Gastrocnemius medialis (tissue), 4 donors: Measurements from ENCODE around the gene TJAP1. TPM values are rescaled to one million over a fixed set of nuclear protein-coding genes. Genes with fewer than 3 reads are reported as not detected.

Source experiments
- ATAC-seq, 2 donors: fragments of 150-250 bp; one replicate each; pipeline ENCODE4 v1.9.1; 2016
- DNase-seq, 2 donors: peaks; one replicate each; pipeline ENCODE4 v3.0.0-alpha.2; 2019
- H3K27ac ChIP-seq, 4 donors: fragments of 200-600 bp; sonication (generic); 1 replicate in 1 of 4; 2 replicates in 3 of 4; pipeline ENCODE4 v1.5.1; 2016 to 2018; ENCODE audit warnings: mild to moderate bottlenecking in 2 of 4, moderate library complexity in 1 of 4
- H3K27me3 ChIP-seq, 3 donors: fragments of 200-600 bp; sonication (generic) in 2 of 3; 1 replicate in 1 of 3; 2 replicates in 2 of 3; pipeline versions ENCODE4 v1.5.1 to v1.6.0; 2016 to 2019; ENCODE audit warnings: mild to moderate bottlenecking in 1 of 3, moderate library complexity in 1 of 3
- H3K36me3 ChIP-seq, 2 donors: fragments of 200-600 bp; sonication (generic) in 1 of 2; one replicate each; pipeline ENCODE4 v1.5.1; 2017 to 2018
- H3K4me1 ChIP-seq, 2 donors: fragments of 200-600 bp; sonication (generic) in 1 of 2; one replicate each; pipeline ENCODE4 v1.5.1; 2016 to 2017; ENCODE audit warnings: mild to moderate bottlenecking in 2 of 2
- H3K4me3 ChIP-seq, 4 donors: fragments of 200-600 bp; sonication (generic) in 3 of 4; 1 replicate in 1 of 4; 2 replicates in 3 of 4; pipeline ENCODE4 v1.5.1; 2016 to 2019; ENCODE audit warnings: mild to moderate bottlenecking in 2 of 4
- H3K9me3 ChIP-seq, 3 donors: fragments of 200-600 bp; sonication (generic) in 2 of 3; 1 replicate in 1 of 3; 2 replicates in 2 of 3; pipeline ENCODE4 v1.5.1; 2016 to 2019
- POLR2A ChIP-seq, 2 donors: fragments of 450-650 bp; IDR thresholded peaks; one replicate each; pipeline ENCODE4 v1.6.1; 2017; ENCODE audit warnings: antibody characterized with exemption in 2 of 2, mild to moderate bottlenecking in 2 of 2, moderate library complexity in 2 of 2
- in situ Hi-C, 4 donors: fragments of 200-750 bp; cut with MboI; loops; one replicate each; pipeline versions ENCODE4 v1.15.0 to v1.8.0; 2017; ENCODE audit warnings: low sequenced_read_pairs in 4 of 4
- intact Hi-C: fragments of 100-400 bp; cut with DNase I; formaldehyde crosslinking; loops from one replicate; pipeline ENCODE4 v1.15.1; 2023; ENCODE audit warnings: low total_unique reads
- total RNA-seq, 4 donors: library from RNA; depleted of rRNA; stranded (reverse); fragments of >200 nt; gene quantifications; one replicate each; pipeline versions ENCODE4 v1.1.0 to v1.2.3, GENCODE V29; 2016
- TF ChIP-seq, protein P1 (sequence below), 5 experiments: fragments of 450-650 bp in 3 of 5; fragments of 200-600 bp in 2 of 5; sonication (generic) in 2 of 5; IDR thresholded peaks in 4 of 5; conservative IDR thresholded peaks in 1 of 5; 1 replicate in 4 of 5; 2 replicates in 1 of 5; pipeline ENCODE4 v1.5.1; 2016 to 2019; ENCODE audit warnings: antibody characterized with exemption in 5 of 5, mild to moderate bottlenecking in 3 of 5, moderate library complexity in 3 of 5

The TJAP1 gene
- total RNA-seq, 4 donors from 2014 or later: 28.8 to 45.2 (median 37.7) TPM

DNA sequence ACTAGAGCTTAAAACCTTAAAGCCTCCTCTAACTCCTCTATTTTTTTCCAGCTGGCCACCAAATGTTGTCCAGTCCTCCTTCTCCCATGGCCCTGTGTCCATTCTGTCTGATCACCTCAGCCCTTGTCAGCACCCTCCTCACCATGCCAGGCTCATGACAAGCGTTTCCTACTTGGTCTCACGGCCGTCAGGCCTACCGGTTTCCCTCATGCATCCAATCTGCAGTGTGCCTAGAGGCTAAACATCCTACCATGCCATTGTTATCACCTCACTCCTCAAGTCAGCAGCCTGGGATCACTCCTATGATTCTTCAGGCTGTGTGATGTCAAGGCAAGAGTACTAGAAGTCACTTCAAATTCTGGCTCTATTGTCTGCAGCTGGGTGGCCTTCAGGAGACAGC, 9.6 kb upstream of the TJAP1 start:
- in situ Hi-C loops (no loop called here), intact Hi-C loops (no loop called here)
- Histone ChIP-seq H3K4me1 (no peaks in the 10 kb centered on the region), H3K27ac (no peak overlapping the region), H3K36me3 (no peaks in the 10 kb centered on the region), H3K9me3 (no peaks in the 10 kb centered on the region), H3K4me3 (no peak overlapping the region), H3K27me3 (peaks cover 0 to 6% (median under 1%) of the 10 kb centered on the region in 3 donors)
- ATAC-seq (no peak), DNase-seq (no peak)
- TF ChIP-seq POLR2A (IDR thresholded peaks at IDR 0.05): no peak
- TF ChIP-seq, protein P1, sequence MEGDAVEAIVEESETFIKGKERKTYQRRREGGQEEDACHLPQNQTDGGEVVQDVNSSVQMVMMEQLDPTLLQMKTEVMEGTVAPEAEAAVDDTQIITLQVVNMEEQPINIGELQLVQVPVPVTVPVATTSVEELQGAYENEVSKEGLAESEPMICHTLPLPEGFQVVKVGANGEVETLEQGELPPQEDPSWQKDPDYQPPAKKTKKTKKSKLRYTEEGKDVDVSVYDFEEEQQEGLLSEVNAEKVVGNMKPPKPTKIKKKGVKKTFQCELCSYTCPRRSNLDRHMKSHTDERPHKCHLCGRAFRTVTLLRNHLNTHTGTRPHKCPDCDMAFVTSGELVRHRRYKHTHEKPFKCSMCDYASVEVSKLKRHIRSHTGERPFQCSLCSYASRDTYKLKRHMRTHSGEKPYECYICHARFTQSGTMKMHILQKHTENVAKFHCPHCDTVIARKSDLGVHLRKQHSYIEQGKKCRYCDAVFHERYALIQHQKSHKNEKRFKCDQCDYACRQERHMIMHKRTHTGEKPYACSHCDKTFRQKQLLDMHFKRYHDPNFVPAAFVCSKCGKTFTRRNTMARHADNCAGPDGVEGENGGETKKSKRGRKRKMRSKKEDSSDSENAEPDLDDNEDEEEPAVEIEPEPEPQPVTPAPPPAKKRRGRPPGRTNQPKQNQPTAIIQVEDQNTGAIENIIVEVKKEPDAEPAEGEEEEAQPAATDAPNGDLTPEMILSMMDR (IDR thresholded peaks at IDR 0.05 in 4 of 5, conservative IDR thresholded peaks at IDR 0.05 in 1 of 5): no peak

DNA sequence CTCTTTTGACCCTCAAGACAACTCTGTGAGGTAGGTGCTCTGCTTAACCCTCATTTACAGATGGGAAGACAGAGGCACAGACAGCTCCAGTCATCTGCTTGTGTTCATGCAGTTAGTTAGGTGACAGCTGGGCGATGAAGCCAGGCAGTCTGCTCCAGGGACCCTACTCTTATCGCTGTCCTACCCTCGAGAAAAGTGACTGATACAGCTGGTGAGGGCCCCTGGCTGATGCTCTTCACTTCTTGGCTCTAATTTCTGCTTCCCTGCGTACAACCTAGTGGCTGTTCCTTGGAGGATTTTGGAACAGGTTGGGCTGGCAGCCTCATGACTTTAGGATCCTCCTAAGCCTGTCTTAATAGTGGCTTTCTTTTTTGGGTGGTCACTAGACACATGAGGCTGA, 9.1 kb upstream of the TJAP1 start:
- H3K27me3 ChIP-seq: peaks cover 0 to 6% (median 0%) of the 10 kb centered on the region in 3 donors
- in situ Hi-C loops (no loop called here), intact Hi-C loops (no loop called here)
- H3K9me3 ChIP-seq: no peaks in the 10 kb centered on the region
- no peaks in the 10 kb centered on the region for H3K36me3 ChIP-seq
- TF ChIP-seq POLR2A (IDR thresholded peaks at IDR 0.05): no peak
- TF ChIP-seq, protein P1 (IDR thresholded peaks at IDR 0.05 in 4 of 5, conservative IDR thresholded peaks at IDR 0.05 in 1 of 5): no peak
- H3K4me3 ChIP-seq: no peak overlapping the region
- DNase-seq (no peak), ATAC-seq (no peak)
- H3K4me1 ChIP-seq: no peaks in the 10 kb centered on the region
- H3K27ac ChIP-seq: no peak overlapping the region

DNA sequence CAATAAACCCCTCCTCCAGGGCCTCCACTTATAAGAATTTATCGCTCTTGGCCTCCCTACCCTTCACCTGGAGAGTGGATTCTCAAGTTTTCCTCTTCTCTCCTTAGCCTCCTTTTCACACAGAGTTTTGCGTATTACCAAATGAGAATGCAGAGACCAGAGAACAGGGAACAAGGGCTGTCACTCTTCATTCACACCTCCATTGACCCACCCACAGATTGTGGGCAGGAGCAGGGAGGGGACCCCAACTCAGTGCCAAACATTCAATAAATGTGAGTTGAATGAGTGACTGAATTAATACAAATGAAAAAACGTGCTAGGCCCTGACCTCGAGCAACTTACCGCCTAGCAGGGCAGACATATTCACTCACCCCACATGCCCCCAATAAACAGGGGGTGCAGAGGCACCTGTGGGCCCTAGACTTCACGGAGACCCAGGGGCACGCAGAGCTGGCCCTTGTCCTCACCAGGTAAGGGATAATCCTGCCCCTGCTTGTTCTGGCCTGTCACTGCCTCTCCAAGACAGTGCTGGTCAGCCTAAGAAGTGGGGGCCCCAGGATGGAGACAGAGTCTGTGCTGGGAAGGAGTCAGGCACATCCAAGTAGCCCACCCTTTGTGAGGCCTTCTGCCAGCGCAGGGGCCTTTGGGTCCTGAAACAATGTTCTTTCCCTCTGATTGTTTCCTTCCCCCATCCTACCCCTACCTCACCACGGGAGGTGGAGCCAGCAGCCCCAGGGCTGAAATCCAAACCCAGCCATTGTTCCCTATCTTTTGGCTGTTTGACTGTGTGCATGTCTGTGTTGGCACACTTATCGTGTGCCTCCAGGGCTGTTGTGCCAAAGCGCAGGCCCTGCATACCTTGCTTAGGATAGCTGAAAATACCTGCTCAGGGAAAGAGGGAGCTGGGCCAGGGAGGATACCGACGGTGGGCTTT, 8.4 kb upstream of the TJAP1 start:
- no peaks in the 10 kb centered on the region for H3K4me1 ChIP-seq
- H3K9me3 ChIP-seq: no peaks in the 10 kb centered on the region
- peaks cover 0 to 6% (median 0%) of the 10 kb centered on the region in 3 donors for H3K27me3 ChIP-seq
- no peak overlapping the region for H3K4me3 ChIP-seq
- in situ Hi-C loops: no loop called here
- intact Hi-C loops: no loop called here
- DNase-seq (no peak), ATAC-seq (no peak)
- no peak overlapping the region for H3K27ac ChIP-seq
- TF ChIP-seq POLR2A (IDR thresholded peaks at IDR 0.05): no peak
- TF ChIP-seq, protein P1 (IDR thresholded peaks at IDR 0.05 in 4 of 5, conservative IDR thresholded peaks at IDR 0.05 in 1 of 5): no peak
- H3K36me3 ChIP-seq: no peaks in the 10 kb centered on the region

DNA sequence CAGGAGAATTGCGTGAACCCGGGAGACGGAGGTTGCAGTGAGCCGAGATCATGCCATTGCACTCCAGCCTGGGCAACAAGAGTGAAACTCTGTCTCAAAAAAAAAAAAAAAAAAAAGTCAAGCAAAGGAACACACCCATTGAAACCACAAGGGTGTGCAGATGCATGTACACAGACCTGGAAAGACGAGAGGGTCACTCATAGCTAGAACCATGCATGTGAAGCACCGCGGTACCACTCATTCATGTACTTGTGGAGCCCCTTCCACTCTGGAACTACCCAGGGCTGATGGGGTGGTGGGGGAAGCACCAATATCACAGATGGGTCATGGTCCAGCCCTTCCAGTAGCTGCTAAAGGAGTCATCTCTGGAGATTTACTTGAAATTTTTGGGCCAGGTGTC, 7.4 kb upstream of the TJAP1 start:
- ATAC-seq: no peak
- H3K36me3 ChIP-seq: no peaks in the 10 kb centered on the region
- in situ Hi-C loops: no loop called here

More for the DNA sequence above, 7.4 kb upstream of the TJAP1 start:
- Histone ChIP-seq H3K27me3 (peaks cover 0 to 6% (median 0%) of the 10 kb centered on the region in 3 donors), H3K4me3 (no peak overlapping the region), H3K27ac (no peak overlapping the region), H3K9me3 (no peaks in the 10 kb centered on the region), H3K4me1 (no peaks in the 10 kb centered on the region)
- TF ChIP-seq, protein P1 (IDR thresholded peaks at IDR 0.05 in 4 of 5, conservative IDR thresholded peaks at IDR 0.05 in 1 of 5): no peak
- TF ChIP-seq POLR2A (IDR thresholded peaks at IDR 0.05): no peak
- intact Hi-C loops: no loop called here
- DNase-seq: no peak
